GM21528 (cell line): ENCODE measurements around the gene FAM167B.
"Not testable (repeated sequence)": the region's sequence is repeated elsewhere in the genome, so short reads cannot be mapped to it uniquely, and the experiment has no call there.

ENCODE experiments used
- ATAC-seq: cut with Tn5 transposase; IDR thresholded peaks from one replicate; pipeline ENCODE4 v1.9.1; 2021; ENCODE audit warnings: mild to moderate bottlenecking, moderate library complexity; ENCODE audit not compliant: unreplicated experiment, low FRiP score

Gene FAM167B

GRCh38 chr1:32291708-32292538 is 44.9 kb downstream of the FAM167B start, which contains the start of gene HDAC1:
HDAC1 (plus strand) TSS chr1:32292083; CDS start chr1:32292170, 87 bp downstream.
- ATAC-seq = peak; percentile 92

- ATAC-seq = not testable (repeated sequence)
Observed at GRCh38 chr1:32298211-32298610, 51.2 kb downstream of the FAM167B start.
